Endothelial cell of umbilical vein (primary cell): Measurements from ENCODE around the gene RORB. TPM values are rescaled to one million over a fixed set of nuclear protein-coding genes. Genes with fewer than 3 reads are reported as not detected.

Experiments used
- BruUV-seq: library from RNA; stranded (reverse); fragments of 400-500 nt; replicated peaks from 2 replicates; lab custom pipeline; 2021; lab: Mats Ljungman, UMichigan
- CTCF ChIA-PET: fragments of 300-600, 350-600 bp; sonication (Branson Sonifier 250); formaldehyde crosslinking; loops from one replicate; lab custom pipeline; 2021; ENCODE audit warnings: antibody characterized with exemption, inconsistent platforms; lab: Charles Lee
- POLR2A ChIA-PET: fragments of 300-600, 350-600 bp; sonication (Branson Sonifier 250); formaldehyde crosslinking; loops from one replicate; lab custom pipeline; 2021; ENCODE audit warnings: antibody characterized with exemption, inconsistent platforms; lab: Charles Lee
- DNase-seq: peaks from one replicate; pipeline ENCODE4 v3.0.0-alpha.2; 2011; ENCODE audit warnings: low read depth, low spot score
- FAIRE-seq: peaks from 2 replicates; lab custom pipeline; 2011; peaks lifted over from hg19 to GRCh38; lab: Jason Lieb, UNC
- H2AFZ ChIP-seq: 2 replicates; pipeline ENCODE4 v1.6.0; 2012; ENCODE audit warnings: low read depth, low read length, control low read depth, inconsistent platforms
- H3K27ac ChIP-seq: 2 replicates; pipeline ENCODE4 v1.5.1; 2011; ENCODE audit warnings: low read depth, mild to moderate bottlenecking, control low read depth, low read length, moderate library complexity; ENCODE audit not compliant: insufficient read depth
- H3K27me3 ChIP-seq, 2 experiments: 2 replicates each; pipeline versions ENCODE4 v1.6.0 to v1.6.1; 2011; ENCODE audit warnings: low read length in 2 of 2, mixed read lengths in 1 of 2; ENCODE audit not compliant: control insufficient read depth in 2 of 2, insufficient read depth in 2 of 2
- H3K36me3 ChIP-seq, 2 experiments: 2 replicates in 1 of 2; 3 replicates in 1 of 2; pipeline ENCODE4 v1.5.1; 2011; ENCODE audit warnings: low read length in 2 of 2, mild to moderate bottlenecking in 1 of 2, moderate library complexity in 1 of 2; ENCODE audit not compliant: control insufficient read depth in 2 of 2, insufficient read depth in 2 of 2; ENCODE audit errors: extremely low read depth in 1 of 2
- H3K4me1 ChIP-seq: 3 replicates; pipeline ENCODE4 v1.5.1; 2011; ENCODE audit warnings: mild to moderate bottlenecking, low read length; ENCODE audit not compliant: control insufficient read depth, insufficient read depth; ENCODE audit errors: extremely low read depth
- H3K4me2 ChIP-seq: 2 replicates; pipeline ENCODE4 v1.6.1; 2011; ENCODE audit warnings: low read length, control low read depth, mixed read lengths; ENCODE audit not compliant: insufficient read depth
- H3K4me3 ChIP-seq, 3 experiments: fragments of 200-600 bp in 1 of 3; sonication (generic), shearing (Covaris generic) in 1 of 3; replicated peaks in 1 of 3; 2 replicates each; pipeline ENCODE4 v1.5.1; 2011 to 2016; ENCODE audit warnings: control low read depth in 3 of 3, low read length in 3 of 3, mild to moderate bottlenecking in 2 of 3, inconsistent platforms in 1 of 3, low read depth in 1 of 3, moderate library complexity in 1 of 3; ENCODE audit not compliant: insufficient read depth in 1 of 3
- H3K79me2 ChIP-seq: 2 replicates; pipeline ENCODE4 v1.6.0; 2012; ENCODE audit warnings: low read length, inconsistent platforms; ENCODE audit not compliant: control insufficient read depth, insufficient read depth
- H3K9ac ChIP-seq: replicated peaks from 2 replicates; pipeline ENCODE3; 2011; ENCODE audit warnings: low read length, control low read depth; ENCODE audit not compliant: insufficient read depth; ENCODE audit errors: extremely low read depth
- H3K9me1 ChIP-seq: replicated peaks from 3 replicates; pipeline ENCODE4 v1.6.0; 2011; ENCODE audit warnings: mild to moderate bottlenecking, low read length; ENCODE audit not compliant: control insufficient read depth, insufficient read depth; ENCODE audit errors: extremely low read depth
- H3K9me3 ChIP-seq: replicated peaks from 2 replicates; pipeline ENCODE4 v1.5.1; 2012; ENCODE audit warnings: low read length, inconsistent platforms; ENCODE audit not compliant: control insufficient read depth, insufficient read depth
- H4K20me1 ChIP-seq: replicated peaks from 2 replicates; pipeline ENCODE3; 2011; ENCODE audit warnings: mild to moderate bottlenecking, low read length; ENCODE audit not compliant: control insufficient read depth, insufficient read depth; ENCODE audit errors: extremely low read depth
- EZH2 ChIP-seq: IDR thresholded peaks from 2 replicates; pipeline ENCODE4 v1.6.1; 2012; ENCODE audit warnings: borderline replicate concordance, low read depth, mild to moderate bottlenecking, moderate library complexity, low read length, inconsistent platforms; ENCODE audit not compliant: severe bottlenecking
- FOS ChIP-seq: IDR thresholded peaks from 2 replicates; pipeline ENCODE4 v1.6.1; 2011; ENCODE audit warnings: mild to moderate bottlenecking, low read length, moderate library complexity, borderline replicate concordance; ENCODE audit not compliant: insufficient read depth
- GATA2 ChIP-seq: IDR thresholded peaks from 2 replicates; pipeline ENCODE4 v1.7.0; 2011; ENCODE audit warnings: low read depth, mild to moderate bottlenecking, moderate library complexity, mixed read lengths, low read length; ENCODE audit not compliant: insufficient read length, insufficient read depth
- JUN ChIP-seq: IDR thresholded peaks from 2 replicates; pipeline ENCODE4 v1.6.1; 2011; ENCODE audit warnings: borderline replicate concordance, low read depth; ENCODE audit not compliant: insufficient read length, insufficient read depth
- MAX ChIP-seq: IDR thresholded peaks from 2 replicates; pipeline ENCODE4 v1.6.1; 2011; ENCODE audit not compliant: insufficient read depth, insufficient read length
- MYC ChIP-seq: IDR thresholded peaks from one replicate; pipeline ENCODE4 v1.6.1; 2011; ENCODE audit warnings: mild to moderate bottlenecking, low read depth, low read length
- POLR2A ChIP-seq: IDR thresholded peaks from 2 replicates; pipeline ENCODE4 v1.6.1; 2012; ENCODE audit warnings: low read depth, mild to moderate bottlenecking, control low read depth, low read length
- POLR2AphosphoS5 ChIP-seq: IDR thresholded peaks from 2 replicates; pipeline ENCODE4 v1.6.1; 2012; ENCODE audit warnings: low read depth, mild to moderate bottlenecking, control low read depth, low read length, moderate library complexity; ENCODE audit not compliant: insufficient read depth
- dilution Hi-C: fragments of 300-500 bp; cut with MboI; formaldehyde crosslinking; loops from one replicate; pipeline ENCODE4 v1.15.0; 2019; ENCODE audit warnings: low sequenced_read_pairs; ENCODE audit not compliant: extremely low pct_ligation_motif_present
- intact Hi-C: fragments of 100-400 bp; cut with micrococcal nuclease; formaldehyde crosslinking; loops from one replicate; pipeline ENCODE4 v1.10.0; 2022
- polyA plus RNA-seq, 4 experiments: library from polyadenylated mRNA; depleted of rRNA in 3 of 4; stranded (reverse) in 3 of 4; unstranded in 1 of 4; fragments of >200 nt; gene quantifications; 2 replicates each; pipeline versions ENCODE4 v1.2.1 to v1.2.3, GENCODE V29; 2011 to 2012; ENCODE audit warnings: missing spikeins in 1 of 4
- total RNA-seq: library from RNA; stranded (reverse); gene quantifications from 2 replicates; pipeline ENCODE4 v1.2.3, GENCODE V29; 2021
- TF ChIP-seq, protein P1 (sequence below), 2 donors: IDR thresholded peaks; 1 replicate in 1 of 2; 2 replicates in 1 of 2; pipeline ENCODE4 v1.5.1; 2011; ENCODE audit warnings: low read length in 2 of 2, mild to moderate bottlenecking in 2 of 2, moderate library complexity in 2 of 2, control low read depth in 1 of 2, inconsistent platforms in 1 of 2, low read depth in 1 of 2; ENCODE audit not compliant: insufficient read depth in 1 of 2; ENCODE audit errors: extremely low read depth in 1 of 2

Gene RORB
- total and polyA plus RNA-seq, 2 donors (not counting 3 experiments of a cell fraction or from before 2014, with no cell fraction given), result not detected

- Histone ChIP-seq H3K27me3 (no peaks in the 10 kb centered on the region), H3K9ac (no peak overlapping the region), H3K27ac (no peak overlapping the region), H3K4me2 (no peak overlapping the region), H4K20me1 (no peaks in the 10 kb centered on the region), H3K36me3 (no peaks in the 10 kb centered on the region), H3K9me1 (no peaks in the 10 kb centered on the region), H3K9me3 (no peaks in the 10 kb centered on the region), H3K79me2 (no peaks in the 10 kb centered on the region), H2AFZ (no peak overlapping the region), H3K4me3 (no peak overlapping the region), H3K4me1 (no peaks in the 10 kb centered on the region)
- FAIRE-seq, result no peak
- dilution Hi-C loops, result no loop called here
- BruUV-seq, result no TSS peak
- TF ChIP-seq POLR2A, result no peak
- TF ChIP-seq EZH2, result no peak
- TF ChIP-seq, protein P1, sequence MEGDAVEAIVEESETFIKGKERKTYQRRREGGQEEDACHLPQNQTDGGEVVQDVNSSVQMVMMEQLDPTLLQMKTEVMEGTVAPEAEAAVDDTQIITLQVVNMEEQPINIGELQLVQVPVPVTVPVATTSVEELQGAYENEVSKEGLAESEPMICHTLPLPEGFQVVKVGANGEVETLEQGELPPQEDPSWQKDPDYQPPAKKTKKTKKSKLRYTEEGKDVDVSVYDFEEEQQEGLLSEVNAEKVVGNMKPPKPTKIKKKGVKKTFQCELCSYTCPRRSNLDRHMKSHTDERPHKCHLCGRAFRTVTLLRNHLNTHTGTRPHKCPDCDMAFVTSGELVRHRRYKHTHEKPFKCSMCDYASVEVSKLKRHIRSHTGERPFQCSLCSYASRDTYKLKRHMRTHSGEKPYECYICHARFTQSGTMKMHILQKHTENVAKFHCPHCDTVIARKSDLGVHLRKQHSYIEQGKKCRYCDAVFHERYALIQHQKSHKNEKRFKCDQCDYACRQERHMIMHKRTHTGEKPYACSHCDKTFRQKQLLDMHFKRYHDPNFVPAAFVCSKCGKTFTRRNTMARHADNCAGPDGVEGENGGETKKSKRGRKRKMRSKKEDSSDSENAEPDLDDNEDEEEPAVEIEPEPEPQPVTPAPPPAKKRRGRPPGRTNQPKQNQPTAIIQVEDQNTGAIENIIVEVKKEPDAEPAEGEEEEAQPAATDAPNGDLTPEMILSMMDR (IDR thresholded peaks at IDR 0.05; ENCODE audit: extremely low read depth in 1 of 2, insufficient read depth in 1 of 2, low read depth in 1 of 2, low read length in 2 of 2), result no peak
- TF ChIP-seq MAX, result no peak
- TF ChIP-seq MYC, result no peak
- TF ChIP-seq GATA2, result no peak
- no peak for TF ChIP-seq POLR2AphosphoS5
- TF ChIP-seq FOS, result no peak
- no peak for TF ChIP-seq JUN
- intact Hi-C loops, result no loop called here
- no peak for DNase-seq
- ChIA-PET CTCF (no interaction called here), POLR2A (no interaction called here)
Observed at GRCh38 chr9:74663439-74663838, 166.3 kb downstream of the RORB start.
